ENCODE measurements around the gene ARMC2.
"Not testable (repeated sequence)": the region's sequence is repeated elsewhere in the genome, so short reads cannot be mapped to it uniquely, and the experiment has no call there.

ARMC2 gene

DNA sequence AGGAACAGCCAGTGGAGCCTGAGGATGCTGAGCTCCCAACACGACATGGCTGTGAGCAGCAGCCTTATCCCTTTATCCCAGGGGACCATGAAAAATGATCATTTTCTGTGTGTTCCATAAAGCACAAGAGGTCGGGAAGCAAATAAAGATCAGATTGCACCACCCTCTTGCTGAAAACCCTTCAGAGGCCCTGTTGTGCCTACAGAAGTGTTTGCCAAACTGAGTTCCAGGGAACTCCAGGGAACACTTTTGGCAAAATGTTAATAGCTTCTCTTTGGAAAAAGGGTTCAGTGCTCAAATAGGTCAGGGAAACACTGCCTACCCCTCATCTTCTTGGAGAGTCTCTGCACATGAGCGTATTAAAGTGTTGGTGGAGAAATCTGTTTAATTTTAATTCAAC lies 24.4 kb downstream of the ARMC2 start:
- no peak for DNase-seq

DNA sequence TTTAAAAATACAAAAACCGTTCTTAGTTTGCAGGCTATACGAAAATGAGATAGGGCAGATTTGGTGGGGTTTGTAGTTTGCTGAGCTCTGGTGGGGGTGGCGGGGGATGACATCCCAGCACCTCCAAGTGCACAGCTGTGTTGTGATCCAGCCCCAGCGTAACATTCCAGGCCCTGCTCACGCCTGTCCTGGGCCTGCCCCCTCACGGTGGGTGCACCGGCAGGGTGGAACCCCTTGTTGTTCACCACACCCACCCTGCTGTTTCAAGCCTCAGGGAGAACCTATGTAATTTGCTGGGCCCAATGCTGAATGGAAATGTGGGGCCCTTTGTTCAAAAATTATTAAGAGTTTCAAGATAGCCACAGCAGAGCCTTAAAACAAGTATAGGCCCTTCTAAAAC lies 25.0 kb downstream of the ARMC2 start:
- no peak for DNase-seq

DNA sequence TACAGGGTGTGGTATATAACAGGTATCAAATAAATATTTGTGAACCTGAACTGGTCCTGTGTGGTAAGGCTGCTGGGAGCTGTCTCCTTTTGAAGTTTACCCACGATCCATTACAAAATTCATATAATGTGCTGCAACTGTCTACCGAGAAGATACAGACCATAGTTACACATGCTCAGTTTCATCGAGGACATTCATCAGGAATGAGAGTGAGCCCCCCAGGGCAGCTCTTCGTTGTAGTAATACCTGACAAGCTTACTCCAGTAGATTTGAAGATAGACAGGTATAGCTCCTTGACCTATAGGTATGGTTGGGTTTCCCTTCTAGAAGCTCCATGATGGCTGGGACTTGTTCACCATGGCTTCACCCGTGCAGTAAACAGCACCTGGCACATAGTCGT lies 25.7 kb downstream of the ARMC2 start:
- DNase-seq = no peak

DNA sequence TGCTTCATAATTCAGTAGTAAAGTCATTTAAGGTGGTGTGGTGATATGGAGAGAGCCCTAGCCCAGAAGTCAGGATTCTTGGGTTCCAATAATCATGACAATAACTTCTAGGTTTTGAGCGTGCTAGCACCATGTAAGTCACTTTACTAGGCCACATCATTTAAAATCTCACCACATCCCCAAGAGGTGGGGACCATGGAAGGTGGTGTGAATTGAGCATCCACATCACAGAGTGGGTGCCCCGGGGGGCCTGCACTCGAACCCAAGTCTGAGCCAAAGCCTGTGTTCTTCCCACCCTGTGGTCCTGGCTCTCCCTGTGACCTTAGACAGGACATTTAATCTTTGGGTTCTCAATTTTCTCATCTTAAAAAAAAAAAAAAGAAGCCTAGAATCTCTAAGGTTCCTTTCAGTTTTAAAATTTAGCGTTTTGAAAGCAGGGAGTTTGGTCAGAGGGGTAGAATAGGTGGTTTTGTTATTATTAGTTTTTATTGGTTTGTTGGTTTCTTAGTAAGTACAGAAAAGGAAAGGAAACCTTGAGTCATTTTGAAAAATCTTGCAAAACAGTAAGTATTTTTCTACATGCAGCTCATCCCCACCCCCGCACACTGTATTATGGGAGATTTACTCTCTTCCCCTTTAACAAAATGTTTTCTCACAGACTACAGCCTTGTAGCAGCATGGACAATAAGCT lies 26.4 kb downstream of the ARMC2 start:
- DNase-seq = peak; percentile 90

DNA sequence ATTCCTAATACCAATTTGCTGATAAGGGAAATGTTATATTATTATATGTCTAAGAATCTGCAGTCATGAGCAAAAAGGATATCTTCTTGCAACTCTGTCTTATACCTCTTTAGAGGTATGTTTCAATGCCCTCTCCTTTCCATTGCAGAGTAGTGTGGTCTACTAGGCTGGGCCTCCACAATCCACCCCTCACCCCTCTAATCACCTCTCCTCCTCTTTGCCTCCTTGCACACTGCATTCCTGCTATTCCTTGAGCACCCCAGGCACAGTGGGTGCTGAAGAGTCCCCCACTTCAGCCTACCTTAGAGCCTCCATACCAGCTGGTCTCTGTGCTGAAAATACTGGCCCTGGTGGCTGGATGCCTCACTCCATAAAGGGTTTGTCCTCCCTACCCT lies 26.9 kb downstream of the ARMC2 start:
- DNase-seq = no peak

DNA sequence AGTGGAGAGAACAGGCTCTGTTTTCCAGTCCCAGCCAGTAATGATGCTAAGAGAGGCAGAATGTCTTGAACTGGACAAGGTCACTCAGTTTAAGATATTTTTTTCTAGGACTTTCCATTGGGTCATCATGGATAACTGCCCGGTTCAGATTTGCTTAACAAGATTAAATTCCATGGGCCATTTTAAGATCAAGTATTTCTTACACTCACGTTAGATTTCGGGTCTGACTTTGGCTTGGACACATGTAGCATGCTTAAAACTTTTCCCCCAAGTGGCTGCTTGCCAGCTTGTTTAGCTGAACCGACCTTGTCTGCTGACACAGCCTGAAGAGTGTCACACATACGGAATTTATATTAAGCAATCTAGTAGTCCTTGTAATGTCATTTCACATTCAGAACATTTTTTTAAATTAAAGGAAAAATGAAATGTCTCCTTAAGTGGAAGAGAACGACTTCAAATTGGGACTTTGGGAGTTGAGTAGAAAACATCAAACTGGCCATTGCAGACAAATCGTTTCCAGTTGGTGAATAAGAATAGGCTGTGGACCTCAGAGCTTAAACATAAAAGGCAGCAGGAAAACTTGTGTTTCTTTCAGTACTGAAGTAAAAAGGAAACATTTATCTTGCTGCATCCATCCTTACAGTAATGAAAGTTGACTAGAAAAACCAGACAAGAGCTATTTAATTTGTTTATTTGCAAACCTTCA lies 29.0 kb downstream of the ARMC2 start:
- no peak for DNase-seq

DNA sequence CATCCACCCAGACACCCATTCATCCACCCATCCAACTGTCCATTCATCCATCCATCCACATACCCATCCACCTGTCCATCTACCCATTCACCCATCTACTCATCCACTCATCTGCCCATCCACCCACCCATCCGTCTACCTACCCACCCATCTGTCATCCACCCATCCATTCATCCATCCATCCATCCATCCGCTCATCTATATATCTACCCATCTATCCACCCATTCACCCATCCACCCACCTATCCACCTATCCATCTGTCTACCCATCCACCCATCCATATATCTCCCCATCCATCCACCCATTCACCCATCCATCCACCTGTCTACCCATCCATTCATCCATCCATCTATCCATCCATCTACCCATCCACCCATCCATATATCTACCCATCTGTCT lies 30.7 kb downstream of the ARMC2 start:
- no peak for DNase-seq

DNA sequence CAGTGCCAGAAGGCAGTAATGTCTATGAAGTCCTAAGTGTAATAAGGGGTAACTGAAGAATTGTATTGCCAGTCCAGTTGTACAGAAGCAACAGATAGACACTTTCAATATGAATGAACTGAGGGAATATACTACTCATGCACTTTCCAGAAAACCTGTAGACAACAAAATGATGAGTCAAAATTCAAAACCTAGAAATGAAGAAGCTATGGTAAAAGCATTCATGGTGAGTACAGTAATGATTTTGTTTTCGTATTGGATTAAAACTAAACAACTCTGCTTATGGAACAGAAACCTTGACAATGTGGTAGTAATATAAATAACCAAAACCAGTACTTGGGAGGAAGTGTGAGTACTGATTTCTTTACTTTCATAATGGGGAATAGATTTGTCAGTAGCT lies 35.0 kb downstream of the ARMC2 start:
- peak; percentile 90 for DNase-seq

DNA sequence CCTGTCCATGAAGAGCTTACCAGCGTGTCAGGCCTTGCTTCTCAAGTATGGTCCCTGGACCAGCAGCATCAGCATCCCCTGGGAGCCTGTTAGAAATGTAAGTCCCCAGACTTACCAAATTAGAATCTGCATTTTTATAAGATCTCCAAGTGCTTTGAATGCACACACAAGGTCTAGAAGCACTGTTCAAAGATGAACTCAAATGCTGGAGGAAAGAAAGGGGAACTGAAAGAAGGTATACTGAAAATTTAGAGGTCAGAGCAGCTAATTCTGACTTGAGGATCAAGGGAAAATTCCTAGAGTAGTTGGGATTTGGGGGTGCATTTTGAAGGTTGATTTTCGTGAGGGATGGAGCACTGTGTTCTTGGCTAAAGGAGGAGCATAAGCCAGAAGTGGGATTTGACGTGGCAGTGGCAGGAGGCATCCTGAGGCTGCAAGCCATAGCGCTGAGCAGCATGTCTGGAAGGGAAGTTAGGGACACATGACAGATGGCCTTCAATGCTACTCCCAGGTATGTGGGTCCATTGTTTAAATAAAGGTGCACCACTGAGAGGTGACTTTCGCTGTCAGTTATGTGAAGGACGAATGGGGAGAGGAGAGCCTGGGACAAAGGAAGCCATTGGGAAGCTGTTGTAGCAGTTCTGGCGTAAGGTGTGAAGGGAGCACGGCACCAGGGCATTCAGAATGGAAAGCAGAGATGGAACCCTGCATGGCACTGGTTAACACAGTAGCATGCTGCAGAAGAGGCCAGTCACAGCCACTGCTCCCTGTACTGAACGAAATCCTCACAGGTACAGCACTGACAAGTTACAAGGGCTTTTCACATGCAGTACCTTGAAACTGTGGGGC lies 36.2 kb downstream of the ARMC2 start:
- DNase-seq = no peak

DNA sequence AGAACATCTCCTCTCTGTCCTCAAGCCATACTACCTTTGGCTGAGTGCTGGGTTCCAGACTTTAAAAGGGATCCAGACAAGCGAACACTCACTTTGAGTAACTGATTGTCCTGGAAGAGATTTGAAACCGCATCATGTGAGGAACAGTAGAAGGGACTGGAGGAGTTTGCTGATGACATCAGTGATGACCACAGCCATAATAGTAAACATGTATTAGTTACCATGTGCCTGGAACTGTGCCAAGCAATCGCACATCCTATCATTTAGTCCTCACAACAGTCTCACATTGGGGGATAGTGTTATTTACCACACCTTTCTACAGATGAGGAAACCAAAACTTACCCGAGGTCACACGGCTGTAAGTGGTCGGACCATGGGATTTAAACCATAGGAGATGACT lies 39.8 kb downstream of the ARMC2 start:
- no peak for DNase-seq

DNA sequence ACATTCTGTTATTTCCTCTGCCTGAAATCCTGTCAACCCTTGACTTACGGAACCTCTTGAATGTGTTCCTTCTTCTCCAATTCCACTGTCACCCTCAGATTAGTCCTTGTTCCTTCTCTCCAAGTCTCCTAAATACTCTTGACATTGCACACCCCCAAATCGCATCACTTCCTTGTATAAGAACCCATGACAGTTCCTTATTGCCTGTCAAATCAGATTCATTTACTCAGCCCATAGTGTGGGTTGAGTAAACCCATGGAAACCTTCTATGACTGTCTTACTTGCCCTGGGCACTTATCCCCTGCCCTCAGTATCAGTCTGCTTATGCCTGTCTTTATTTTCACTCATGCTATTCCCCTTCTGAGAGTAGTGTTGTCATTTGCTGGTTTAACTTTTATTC lies 40.5 kb downstream of the ARMC2 start:
- no peak for DNase-seq

DNA sequence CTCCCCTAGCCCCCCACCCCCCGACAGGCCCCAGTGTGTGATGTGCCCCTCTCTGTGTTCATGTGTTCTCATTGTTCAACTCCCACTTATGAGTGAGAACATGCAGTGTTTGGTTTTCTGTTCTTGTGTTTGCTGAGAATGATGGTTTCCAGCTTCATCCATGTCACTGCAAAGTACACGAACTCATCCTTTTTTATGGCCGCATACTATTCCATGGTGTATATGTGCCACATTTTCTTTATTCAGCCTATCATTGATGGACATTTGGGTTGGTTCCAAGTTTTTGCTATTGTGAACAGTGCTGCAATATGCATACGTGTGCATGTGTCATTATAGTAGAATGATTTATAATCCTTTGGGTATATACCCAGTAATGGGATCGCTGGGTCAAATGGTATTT lies 42.7 kb downstream of the ARMC2 start:
- DNase-seq = not testable (repeated sequence)

DNA sequence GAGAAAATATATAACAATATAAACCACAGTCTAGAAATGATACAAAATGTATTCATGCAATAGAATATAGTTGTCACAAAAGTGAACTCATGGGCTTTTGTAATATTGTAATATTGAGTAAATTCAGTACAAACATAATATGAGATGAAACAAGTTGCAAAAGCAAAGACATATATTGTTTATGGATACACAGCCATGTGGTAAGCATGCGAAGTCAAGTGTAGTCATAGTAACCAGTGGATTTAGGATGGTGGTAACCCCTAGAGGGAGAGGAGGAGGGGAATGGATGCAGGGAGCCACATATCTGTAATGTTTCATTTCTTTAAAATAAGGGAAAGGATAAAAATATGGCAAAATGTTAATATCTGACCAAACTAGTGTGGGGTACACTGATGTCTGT lies 47.3 kb downstream of the ARMC2 start:
- peak; percentile 37 for DNase-seq

DNA sequence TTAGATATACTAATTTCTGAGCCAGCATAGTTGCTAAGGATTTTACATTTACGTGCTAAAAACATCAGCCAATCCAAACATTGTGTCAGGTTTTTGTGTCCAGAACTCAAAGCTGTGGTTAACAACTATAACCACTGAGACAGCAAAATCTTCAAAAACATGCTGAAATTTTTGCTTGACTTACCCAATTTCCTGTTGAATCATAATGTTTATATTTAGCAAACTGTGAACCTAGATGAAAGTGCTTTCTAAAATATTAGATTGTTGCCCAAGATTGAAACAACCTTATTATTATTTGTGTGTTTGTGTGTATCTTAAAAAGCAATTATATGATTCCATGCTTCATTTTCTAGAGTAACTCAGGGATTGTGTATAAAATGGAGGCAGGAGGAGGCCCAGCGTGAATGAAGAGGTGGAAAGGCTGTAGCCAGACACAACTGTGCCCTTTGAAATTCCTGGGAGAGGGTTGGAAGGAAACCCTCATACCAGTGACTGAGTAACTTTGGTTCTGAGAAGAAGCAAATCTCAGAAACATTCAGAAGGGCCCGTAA lies 48.0 kb downstream of the ARMC2 start:
- DNase-seq = peak; percentile 79

DNA sequence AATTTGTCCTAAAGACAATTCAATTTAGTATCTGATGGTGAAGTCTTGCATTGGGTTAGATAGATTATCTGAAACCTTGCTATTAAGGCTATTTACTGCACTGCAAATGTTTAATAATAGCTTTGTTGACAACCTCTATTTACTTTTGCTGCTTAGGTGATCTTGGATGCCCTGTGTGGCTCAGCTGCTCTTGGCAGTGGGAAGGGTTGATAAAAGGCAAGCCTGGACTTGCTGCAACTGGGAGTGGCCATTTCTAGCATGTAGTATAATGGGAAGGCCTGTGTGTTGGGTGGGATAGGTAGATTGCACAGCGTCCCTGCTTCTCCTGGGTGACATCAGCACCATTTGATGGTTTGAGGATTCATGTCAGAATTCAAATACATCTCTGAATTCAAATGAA lies 49.1 kb downstream of the ARMC2 start:
- DNase-seq = no peak

DNA sequence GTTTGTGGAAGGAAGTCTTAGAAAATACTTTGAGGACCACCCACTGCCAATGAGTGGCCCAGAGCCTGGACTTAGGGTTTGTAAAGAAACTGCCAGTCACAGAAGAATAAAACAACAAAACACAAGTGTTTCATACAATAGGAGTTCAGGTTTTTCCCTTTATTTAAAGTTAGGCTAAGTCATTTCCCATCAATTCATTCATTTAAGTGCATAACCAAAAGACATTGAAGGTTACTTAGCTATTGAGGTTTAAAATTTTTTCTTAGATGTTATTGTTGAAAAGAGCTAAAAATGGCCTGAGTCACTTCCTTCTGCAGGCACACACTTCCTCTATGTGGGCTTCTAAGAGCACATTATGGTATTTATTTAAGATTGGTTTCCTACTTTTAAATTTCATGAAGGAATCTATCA lies 54.2 kb downstream of the ARMC2 start:
- no peak for DNase-seq

DNA sequence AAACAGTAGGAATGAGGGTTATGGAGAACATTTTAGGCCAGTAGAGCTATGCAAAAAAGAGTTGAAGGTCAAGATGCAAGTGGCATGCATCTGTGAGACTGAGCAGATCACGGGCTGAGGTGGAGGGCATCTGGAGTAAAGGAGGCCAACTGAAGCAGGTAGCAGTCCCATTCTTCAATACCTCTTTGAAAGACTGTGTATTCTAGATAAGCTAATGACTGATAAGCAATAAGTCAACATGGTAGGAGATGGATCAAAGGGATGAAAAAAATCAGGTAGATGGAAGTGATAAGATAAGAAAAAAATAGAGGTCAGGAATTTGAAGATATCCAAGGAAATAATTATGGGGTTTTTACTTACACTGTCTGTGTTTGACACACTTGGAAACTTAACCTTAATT lies 55.6 kb downstream of the ARMC2 start:
- DNase-seq = no peak

DNA sequence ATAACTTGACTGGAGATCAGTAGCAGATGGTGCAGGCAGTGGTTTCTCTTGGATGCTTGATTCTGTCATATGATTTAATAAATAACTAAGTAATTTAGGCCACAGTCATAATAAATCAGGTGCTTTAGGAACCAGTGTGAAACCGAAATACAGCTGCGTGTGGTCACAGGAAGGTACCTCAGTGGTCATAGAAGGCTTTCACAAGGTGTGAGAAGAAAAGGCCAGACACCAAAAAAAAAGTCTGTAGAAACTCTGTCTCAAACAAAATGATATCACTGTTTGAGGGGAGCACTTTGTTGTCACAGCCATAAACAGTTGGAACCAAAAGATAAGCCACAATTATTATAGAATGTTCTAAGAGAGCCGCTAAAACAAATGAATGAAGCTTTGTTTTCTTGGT lies 56.5 kb downstream of the ARMC2 start:
- no peak for DNase-seq

DNA sequence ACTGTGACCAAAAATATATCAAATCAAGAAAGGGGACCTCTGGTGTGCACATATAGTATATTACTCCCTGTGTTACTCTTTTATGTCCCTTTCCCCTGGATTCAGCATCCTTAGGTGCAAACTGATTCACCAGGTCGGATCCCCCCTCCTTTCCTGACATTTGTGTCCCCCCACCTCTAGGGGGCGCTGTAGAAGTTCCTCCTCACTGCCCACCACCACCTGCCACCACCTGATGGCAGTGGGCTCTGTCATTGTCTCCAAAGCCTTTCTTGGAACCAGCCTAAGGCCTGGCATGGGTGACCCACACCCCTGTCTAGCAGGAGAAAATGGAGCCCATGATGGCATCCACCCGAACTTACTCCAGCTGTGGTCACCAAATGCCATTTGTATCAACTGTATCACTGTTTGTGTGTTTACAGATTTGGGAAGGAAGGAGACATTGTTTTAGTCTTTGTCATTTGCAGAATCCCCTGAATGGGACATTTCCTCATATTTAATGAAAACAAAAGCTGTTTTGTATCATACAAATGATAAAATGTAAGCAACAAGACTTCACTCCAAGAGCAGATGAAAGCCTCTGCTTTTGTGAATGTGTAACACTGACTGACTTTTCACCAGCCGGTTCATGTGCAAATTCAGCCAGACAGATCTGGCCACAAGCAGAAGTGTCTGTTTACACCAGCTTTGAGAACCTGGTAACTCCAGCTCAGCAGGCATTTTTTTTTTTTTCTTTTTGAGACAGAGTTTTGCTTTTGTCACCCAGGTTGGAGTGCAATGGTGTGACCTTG lies 66.2 kb downstream of the ARMC2 start:
- peak; percentile 48 for DNase-seq

DNA sequence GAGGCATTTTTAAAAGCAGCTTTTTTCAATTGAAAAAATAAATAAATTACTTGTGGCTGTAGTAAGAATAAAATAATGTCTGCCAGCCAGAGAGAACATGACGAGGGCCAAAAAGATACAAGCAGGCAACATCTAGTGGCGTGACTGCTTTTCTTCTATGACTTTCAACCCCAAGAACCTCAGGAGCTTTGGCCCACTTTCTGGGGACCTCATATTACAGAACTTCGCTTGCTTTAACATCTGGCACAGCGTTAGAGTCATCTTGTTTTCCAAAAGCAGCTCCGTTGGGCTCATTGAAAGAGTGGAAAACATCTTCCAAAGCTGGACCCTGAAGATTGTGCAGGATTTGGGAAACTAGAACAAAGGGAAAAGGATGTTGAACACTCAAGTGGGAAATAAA lies 67.0 kb downstream of the ARMC2 start:
- DNase-seq = no peak

DNA sequence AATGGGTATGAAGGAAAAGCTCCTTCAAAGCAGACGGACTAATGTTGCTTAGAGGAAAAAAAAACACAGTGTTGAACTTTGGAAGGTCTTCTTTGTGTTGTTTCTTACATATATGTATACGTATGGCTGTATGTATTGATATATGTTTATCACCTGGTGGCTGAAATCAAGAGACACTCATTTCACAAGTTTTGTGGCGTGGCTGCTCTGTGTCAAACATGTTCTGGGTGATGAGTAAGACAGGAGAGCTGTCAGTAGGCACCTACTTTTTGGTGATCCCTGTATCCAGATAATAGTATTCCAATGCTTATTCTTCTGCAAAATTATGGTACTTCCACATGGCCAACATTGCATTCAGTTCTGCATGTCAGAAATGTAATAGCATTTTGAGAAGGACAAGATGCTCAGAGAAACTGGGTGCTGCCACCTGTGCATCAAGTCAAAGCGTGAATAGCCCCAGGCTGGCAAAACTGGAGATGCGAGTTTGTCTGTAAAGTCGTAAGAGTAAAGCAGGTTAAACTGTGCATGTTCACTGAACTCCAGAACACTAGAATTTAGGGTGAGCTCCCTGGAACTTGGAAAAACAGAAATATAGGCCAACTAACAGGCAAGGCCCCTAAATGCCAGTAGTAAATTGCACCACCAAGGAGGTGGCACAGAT lies 67.9 kb downstream of the ARMC2 start:
- DNase-seq = peak; percentile 51

DNA sequence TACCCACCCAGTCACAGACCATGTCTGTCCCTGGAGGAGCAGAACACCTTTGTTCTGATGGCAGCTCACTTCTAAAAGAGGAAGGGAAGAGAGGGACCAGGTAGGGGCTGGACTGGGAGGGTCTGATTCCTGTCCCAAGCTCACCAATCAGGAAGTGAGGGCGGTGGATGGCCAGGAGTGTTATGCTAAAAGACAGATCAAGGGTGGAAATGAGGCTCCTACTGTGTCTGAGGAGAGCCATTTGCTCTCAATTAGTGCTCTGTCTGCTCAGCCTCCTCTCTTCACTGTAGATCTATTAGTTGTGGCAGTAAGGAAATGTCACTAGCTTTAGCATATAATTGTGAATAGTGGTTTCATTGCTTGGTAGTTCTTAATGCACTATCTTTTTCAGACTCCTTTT lies 72.5 kb downstream of the ARMC2 start:
- DNase-seq = no peak
